Endothelial cell of hepatic sinusoid (primary cell): Measurements from ENCODE around the gene SHD.

Experiments
- in situ Hi-C: cut with HindIII; loops from 2 replicates; pipeline ENCODE4 v1.10.0; 2017; ENCODE audit warnings: low sequenced_read_pairs

The SHD gene

GRCh38 chr19:4326215-4326836 is 47.3 kb downstream of the SHD start:
- in situ Hi-C loops: loop anchor here (5.0 kb wide), 3 partner anchors 54 to 91 kb away; partner anchors contain the start of gene YJU2

DNA sequence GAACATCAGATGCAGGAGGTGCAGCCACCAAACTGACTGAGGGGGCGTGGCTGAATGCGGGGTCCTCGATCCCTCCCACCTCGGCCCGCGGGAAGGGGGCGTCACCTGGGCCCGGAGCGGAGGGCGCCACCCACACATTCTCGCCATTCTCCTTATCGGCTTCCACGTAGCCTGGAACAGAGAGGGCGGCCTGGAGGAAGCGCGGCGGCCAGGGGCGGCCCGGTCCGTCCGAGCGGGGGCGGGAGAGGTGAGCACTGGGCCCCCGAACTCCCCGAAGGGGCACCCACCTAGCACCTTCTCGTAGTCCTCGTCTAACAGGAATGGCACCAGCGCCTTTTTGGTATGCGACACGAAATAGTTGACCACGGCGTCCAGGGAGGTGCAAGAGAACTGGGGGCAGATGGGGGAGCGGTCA is 47.8 kb downstream of the SHD start:
- in situ Hi-C loops: loop anchor here (5.0 kb wide), 3 partner anchors 55 to 90 kb away; partner anchors contain the start of gene YJU2

- in situ Hi-C loops: loop anchor here (5.0 kb wide), 3 partner anchors 55 to 90 kb away; partner anchors contain the start of gene YJU2
Observed at GRCh38 chr19:4327252-4327876, 48.3 kb downstream of the SHD start.

GRCh38 chr19:4327877-4328242 is 48.8 kb downstream of the SHD start:
- in situ Hi-C loops: loop anchor here (5.0 kb wide), 3 partner anchors 56 to 89 kb away; partner anchors contain the start of gene YJU2

- in situ Hi-C loops: loop anchor here (5.0 kb wide), 3 partner anchors 56 to 89 kb away; partner anchors contain the start of gene YJU2
Observed at GRCh38 chr19:4328243-4328990, 49.4 kb downstream of the SHD start.

GRCh38 chr19:4328991-4329681 is 50.1 kb downstream of the SHD start:
- in situ Hi-C loops: loop anchor here (5.0 kb wide), 3 partner anchors 57 to 88 kb away; partner anchors contain the start of gene YJU2

GRCh38 chr19:4329858-4330257 is 50.8 kb downstream of the SHD start:
- in situ Hi-C loops: loop anchor here (5.0 kb wide), 3 partner anchors 58 to 87 kb away; partner anchors contain the start of gene YJU2

DNA sequence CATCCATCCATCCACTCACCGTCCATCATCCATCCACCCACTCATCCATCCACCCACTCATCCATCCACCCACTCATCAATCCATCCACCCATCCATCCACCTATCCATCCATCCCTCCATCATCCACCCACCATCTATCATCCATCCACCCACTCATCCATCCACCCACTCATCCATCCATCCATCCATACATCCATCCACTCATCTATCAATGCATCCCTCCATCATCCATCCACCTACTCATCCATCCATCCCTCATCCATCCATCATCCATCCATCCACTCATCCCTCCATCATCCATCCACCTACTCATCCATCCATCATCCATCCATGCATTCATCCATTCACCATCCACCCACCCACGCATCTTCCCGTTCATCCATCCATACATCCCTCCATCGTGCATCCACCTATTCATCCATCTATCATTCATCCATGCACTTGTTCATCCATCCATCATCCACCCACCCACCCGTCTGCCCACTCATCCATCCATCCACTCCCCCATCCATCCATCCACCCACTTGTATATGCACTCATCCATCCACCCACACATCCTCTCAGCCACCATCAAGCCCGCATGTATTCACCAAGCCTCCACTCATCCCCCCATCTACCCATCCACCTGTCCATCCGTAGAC is 56.0 kb downstream of the SHD start:
- in situ Hi-C loops: no loop called here

GRCh38 chr19:4337906-4338440 is 58.9 kb downstream of the SHD start:
- in situ Hi-C loops: no loop called here

DNA sequence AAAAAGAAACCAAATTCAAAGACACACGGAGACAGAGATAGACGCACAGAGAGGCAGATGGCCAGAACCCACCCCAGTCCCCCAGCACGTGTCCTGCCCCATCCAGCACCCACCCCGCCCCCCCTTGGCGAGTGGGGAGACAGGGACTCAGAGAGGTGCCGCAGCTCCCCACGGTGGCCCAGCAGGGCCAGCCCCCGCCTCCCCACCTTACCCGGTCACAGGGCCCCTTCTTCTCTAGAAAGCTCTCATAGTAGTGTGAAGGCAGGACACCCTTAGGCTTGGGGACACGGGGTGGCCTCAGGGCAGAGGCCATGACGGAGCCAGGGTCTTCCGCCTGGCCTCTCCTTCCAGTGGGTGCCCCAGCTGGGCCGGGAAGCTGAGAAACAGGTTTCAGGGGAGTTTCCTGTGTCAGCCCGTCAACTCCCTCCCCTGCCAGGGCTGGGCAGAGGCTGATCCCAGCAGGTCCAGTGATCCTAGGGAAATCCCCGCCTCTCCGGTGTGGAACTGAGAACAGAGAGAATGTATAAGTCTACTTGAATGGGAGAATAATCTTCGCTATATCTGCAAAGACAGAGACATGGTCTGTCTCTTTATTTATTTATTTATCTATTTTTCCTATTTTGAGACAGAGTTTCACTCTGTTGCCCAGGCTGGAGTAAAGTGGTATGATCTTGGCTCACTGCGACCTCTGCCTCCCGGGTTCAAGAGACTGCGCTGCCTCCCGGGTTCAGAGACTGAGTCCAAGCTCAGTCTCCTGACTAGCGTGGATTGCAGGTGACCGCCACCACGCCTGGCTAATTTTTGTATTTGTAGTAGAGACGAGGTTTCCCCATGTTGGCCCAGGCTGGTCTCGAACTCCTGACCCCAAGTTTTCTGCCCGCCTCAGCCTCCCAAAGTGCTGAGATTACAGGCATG is 59.6 kb downstream of the SHD start, which contains the start of gene STAP2:
STAP2 (minus strand) TSS at position 387 of the 915 bp plus-strand sequence; CDS start at position 313, 74 bp downstream.
- in situ Hi-C loops: no loop called here
